SK-N-SH (cell line): ENCODE data around the gene FLT1. TPM values are rescaled to one million over a fixed set of nuclear protein-coding genes. Genes with fewer than 3 reads are reported as not detected.

Experiments
- CTCF ChIA-PET: fragments of 300-600, 350-600 bp; formaldehyde crosslinking; extraction: SDS; loops from one replicate; lab custom pipeline; 2021; lab: Yijun Ruan, JAX
- POLR2A ChIA-PET: fragments of 350-600 bp; sonication (Branson Sonifier 250); formaldehyde crosslinking; extraction: SDS; loops from one replicate; lab custom pipeline; 2020; ENCODE audit warnings: antibody characterized with exemption, inconsistent platforms; lab: Yijun Ruan, JAX
- DNase-seq: peaks from one replicate; pipeline ENCODE4 v3.0.0; 2012
- H2AFZ ChIP-seq: fragments of 200-600 bp; sonication (generic); 2 replicates; pipeline ENCODE4 v1.8.1; 2016; ENCODE audit warnings: antibody characterized with exemption, mild to moderate bottlenecking, low read depth
- H3F3A ChIP-seq: fragments of 200-600 bp; sonication (generic); replicated peaks from 2 replicates; pipeline ENCODE3; 2016; ENCODE audit warnings: antibody characterized with exemption, mild to moderate bottlenecking; ENCODE audit not compliant: insufficient read depth
- H3K27ac ChIP-seq, 2 experiments: fragments of 200-500 bp in 1 of 2; fragments of 200-600 bp in 1 of 2; sonication (Bioruptor generic) in 1 of 2; sonication (generic), shearing (Covaris generic) in 1 of 2; 2 replicates each; pipeline versions ENCODE4 v1.5.1 to v1.6.1; 2014 to 2016; ENCODE audit warnings: low read depth in 2 of 2, inconsistent platforms in 1 of 2, low read length in 1 of 2, mild to moderate bottlenecking in 1 of 2, mixed read lengths in 1 of 2
- H3K27me3 ChIP-seq: fragments of 200-600 bp; sonication (generic), shearing (Covaris generic); 2 replicates; pipeline ENCODE4 v1.6.1; 2016; ENCODE audit warnings: mixed run types; ENCODE audit not compliant: insufficient read depth
- H3K36me3 ChIP-seq, 2 experiments: fragments of 200-500 bp in 1 of 2; fragments of 200-600 bp in 1 of 2; sonication (Bioruptor generic) in 1 of 2; sonication (generic) in 1 of 2; replicated peaks in 1 of 2; 2 replicates each; pipeline versions ENCODE3 to v1.5.1; 2014 to 2016; ENCODE audit warnings: low read length in 1 of 2, mild to moderate bottlenecking in 1 of 2; ENCODE audit not compliant: insufficient read depth in 2 of 2, control insufficient read depth in 1 of 2
- H3K4me1 ChIP-seq, 2 experiments: fragments of 200-500 bp in 1 of 2; fragments of 200-600 bp in 1 of 2; sonication (Bioruptor generic) in 1 of 2; sonication (generic), shearing (Covaris generic) in 1 of 2; 2 replicates each; pipeline versions ENCODE4 v1.5.1 to v1.6.1; 2014 to 2016; ENCODE audit warnings: low read depth in 1 of 2, low read length in 1 of 2, mixed run types in 1 of 2; ENCODE audit not compliant: insufficient read depth in 2 of 2, control insufficient read depth in 1 of 2
- H3K4me2 ChIP-seq: fragments of 200-600 bp; sonication (generic), shearing (Covaris generic); 2 replicates; pipeline ENCODE4 v1.6.1; 2017; ENCODE audit warnings: mixed run types
- H3K4me3 ChIP-seq, 2 experiments: fragments of 200-500 bp in 1 of 2; fragments of 200-600 bp in 1 of 2; sonication (Bioruptor generic) in 1 of 2; sonication (generic), shearing (Covaris generic) in 1 of 2; 2 replicates each; pipeline versions ENCODE4 v1.5.1 to v1.8.1; 2014 to 2016; ENCODE audit warnings: low read depth in 2 of 2, inconsistent platforms in 1 of 2, low read length in 1 of 2, mild to moderate bottlenecking in 1 of 2, mixed read lengths in 1 of 2, moderate library complexity in 1 of 2
- H3K79me2 ChIP-seq: fragments of 200-600 bp; sonication (generic); 2 replicates; pipeline ENCODE4 v1.8.1; 2017; ENCODE audit warnings: mild to moderate bottlenecking; ENCODE audit not compliant: insufficient read depth
- H3K9ac ChIP-seq: fragments of 200-600 bp; sonication (generic); 2 replicates; pipeline ENCODE4 v1.6.1; 2017; ENCODE audit warnings: mixed run types
- H3K9me2 ChIP-seq: fragments of 200-600 bp; sonication (generic); 2 replicates; pipeline ENCODE4 v1.6.1; 2017; ENCODE audit warnings: mixed run types
- H3K9me3 ChIP-seq: fragments of 200-600 bp; sonication (generic); 2 replicates; pipeline ENCODE4 v1.6.1; 2017; ENCODE audit warnings: mixed run types, mild to moderate bottlenecking, moderate library complexity
- H4K20me1 ChIP-seq: fragments of 200-600 bp; sonication (generic); 2 replicates; pipeline ENCODE4 v1.6.1; 2017; ENCODE audit warnings: mild to moderate bottlenecking, mixed run types; ENCODE audit not compliant: insufficient read depth
- EZH2phosphoT487 ChIP-seq: fragments of 200-600 bp; sonication (generic); IDR thresholded peaks from 2 replicates; pipeline ENCODE4 v1.6.1; 2017; ENCODE audit warnings: low read depth, mixed run types, mild to moderate bottlenecking, antibody characterized with exemption, moderate library complexity, borderline replicate concordance
- FOXJ3 ChIP-seq: sonication (generic); formaldehyde crosslinking; IDR thresholded peaks from 2 replicates; pipeline ENCODE4 v1.5.1; 2020; ENCODE audit warnings: mild to moderate bottlenecking, missing genetic modification reagents
- GATA2 ChIP-seq: sonication (generic); formaldehyde crosslinking; IDR thresholded peaks from 2 replicates; pipeline ENCODE4 v1.5.0; 2020; ENCODE audit warnings: mild to moderate bottlenecking, missing genetic modification reagents
- JUND ChIP-seq: IDR thresholded peaks from 2 replicates; pipeline ENCODE4 v1.4.0; 2012
- MEF2A ChIP-seq: IDR thresholded peaks from 2 replicates; pipeline ENCODE4 v1.4.0; 2012; ENCODE audit warnings: low read depth, borderline replicate concordance
- NFIC ChIP-seq: IDR thresholded peaks from 2 replicates; pipeline ENCODE4 v1.4.0; 2012; ENCODE audit warnings: borderline replicate concordance
- NRF1 ChIP-seq: IDR thresholded peaks from 2 replicates; pipeline ENCODE4 v1.6.1; 2012; ENCODE audit warnings: low read depth, mild to moderate bottlenecking, low read length
- RCOR1 ChIP-seq: fragments of 150-350 bp; IDR thresholded peaks from 2 replicates; pipeline ENCODE4 v1.6.1; 2017; ENCODE audit warnings: antibody characterized with exemption, low read length
- RXRA ChIP-seq: IDR thresholded peaks from 2 replicates; pipeline ENCODE4 v1.4.0; 2012; ENCODE audit warnings: low read depth, mild to moderate bottlenecking, borderline replicate concordance
- SIN3A ChIP-seq: IDR thresholded peaks from 2 replicates; pipeline ENCODE4 v1.6.1; 2012; ENCODE audit warnings: low read depth, mild to moderate bottlenecking, low read length, moderate library complexity, borderline replicate concordance
- SMC3 ChIP-seq: IDR thresholded peaks from 2 replicates; pipeline ENCODE4 v1.6.1; 2012; ENCODE audit warnings: low read depth, low read length, improper control_type of control experiment
- TAF1 ChIP-seq: IDR thresholded peaks from 2 replicates; pipeline ENCODE4 v1.6.1; 2012; ENCODE audit warnings: low read depth, mild to moderate bottlenecking, low read length, moderate library complexity, borderline replicate concordance
- TEAD4 ChIP-seq: IDR thresholded peaks from 2 replicates; pipeline ENCODE4 v1.4.0; 2012; ENCODE audit warnings: mild to moderate bottlenecking, borderline replicate concordance; ENCODE audit not compliant: insufficient read depth
- WGBS: methylation state at CpG from one replicate; pipeline ENCODE4 v1.1.6; 2017; ENCODE audit warnings: low lambda C conversion rate; 5-methylcytosine and 5-hydroxymethylcytosine counted together
- polyA plus RNA-seq, 3 experiments: library from polyadenylated mRNA; depleted of rRNA; stranded (reverse); fragments of >200 nt; gene quantifications; 2 replicates each; pipeline ENCODE4 v1.2.3, GENCODE V29; 2012
- TF ChIP-seq, protein P1 (sequence below): IDR thresholded peaks from 2 replicates; pipeline ENCODE4; 2012
- TF ChIP-seq, protein P2 (sequence below): IDR thresholded peaks from 2 replicates; pipeline ENCODE4 v1.4.0; 2012; ENCODE audit warnings: low read depth, borderline replicate concordance
- TF ChIP-seq, protein P3 (sequence below): fragments of 150-350 bp; IDR thresholded peaks from 2 replicates; pipeline ENCODE4 v1.6.1; 2016; ENCODE audit warnings: mild to moderate bottlenecking, low read depth, low read length
- TF ChIP-seq, protein P4 (sequence below): IDR thresholded peaks from 2 replicates; pipeline ENCODE4 v1.4.0; 2012; ENCODE audit warnings: low read depth

Gene FLT1
- polyA plus RNA-seq, 1 of the 3 experiments (the other 2 are of a cell fraction): 0.20 TPM

DNA sequence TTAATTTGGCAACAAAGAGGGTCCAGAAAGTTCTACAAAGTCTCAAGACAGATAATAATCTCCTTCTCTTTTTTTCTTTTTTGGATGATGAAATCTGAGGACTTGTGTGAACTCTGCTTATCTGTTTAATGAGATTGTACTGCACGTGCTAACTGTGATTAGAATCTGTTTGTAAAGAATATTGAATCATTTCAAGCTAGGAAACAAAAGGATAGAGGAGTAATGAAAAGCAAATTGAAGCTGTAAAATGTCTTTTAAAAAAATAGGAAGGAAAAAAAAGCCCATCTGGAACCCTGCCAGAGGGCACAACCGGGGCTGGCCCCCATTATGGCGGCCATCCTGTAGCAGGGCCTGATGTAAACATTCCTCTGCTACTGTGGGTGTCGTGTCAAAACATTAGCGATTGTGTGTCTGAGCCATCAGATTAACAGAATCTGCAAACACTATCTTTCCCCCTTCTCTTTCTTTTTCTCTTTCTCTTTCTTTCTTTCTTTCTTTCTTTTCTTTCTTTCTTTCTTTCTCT, 83.0 kb downstream of the FLT1 start:
- no peaks in the 10 kb centered on the region; the same call in 1 of the 2 replicates for H3K27me3 ChIP-seq
- H3K4me1 ChIP-seq: peaks cover 0 to 2% of the 10 kb centered on the region in 2 experiments; a peak in 1 of 4 replicates
- no peaks in the 10 kb centered on the region for H3K36me3 ChIP-seq
- H4K20me1 ChIP-seq: no peaks in the 10 kb centered on the region
- H3K9me3 ChIP-seq: no peaks in the 10 kb centered on the region
- no peak overlapping the region for H3K4me2 ChIP-seq
- no peaks in the 10 kb centered on the region for H3K9me2 ChIP-seq
- H2AFZ ChIP-seq: no peak overlapping the region
- POLR2A ChIA-PET: no interaction called here
- 14% methylated on average over 5 of the region's 5 CpGs for WGBS
- H3K9ac ChIP-seq: no peak overlapping the region
- TF ChIP-seq FOXJ3 (CRISPR knock-in tag): no peak
- no peak for TF ChIP-seq SMC3
- peak; percentile 48; the same call in 1 of the 2 replicates for TF ChIP-seq GATA2 (CRISPR knock-in tag)
- TF ChIP-seq, all 33 proteins: peak for 1
- Histone ChIP-seq H3K4me3 (no peak overlapping the region), H3F3A (no peaks in the 10 kb centered on the region), H3K27ac (no peak overlapping the region), H3K79me2 (no peaks in the 10 kb centered on the region)
- peak; percentile 27 for DNase-seq
- CTCF ChIA-PET: interaction anchor here (1.6 kb wide), 1 partner anchor 87 kb away, joined by 6 read pairs; no protein-coding TSS in a partner anchor

DNA sequence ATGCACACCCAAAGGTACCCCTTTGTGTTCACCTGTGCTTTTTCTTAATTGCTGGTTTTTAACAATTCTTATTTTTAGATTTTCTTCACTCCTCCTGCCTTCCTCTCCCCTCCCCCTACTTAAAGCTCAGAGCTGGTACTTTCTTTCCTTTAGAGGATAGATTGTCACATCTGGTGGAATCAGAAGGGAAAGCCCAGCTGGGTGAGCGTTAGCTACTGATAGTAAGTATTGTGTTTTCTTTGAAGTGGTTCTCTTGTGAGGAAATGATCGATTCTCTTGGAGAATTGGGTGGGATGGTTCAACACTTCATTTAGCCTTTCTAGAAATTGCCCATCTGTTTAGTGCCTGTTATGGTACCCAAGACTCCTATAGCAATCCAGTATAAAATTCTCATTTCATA, 84.8 kb downstream of the FLT1 start:
- H3F3A ChIP-seq: no peaks in the 10 kb centered on the region
- DNase-seq: no peak
- no peaks in the 10 kb centered on the region for H3K9me3 ChIP-seq
- no peak overlapping the region for H3K4me2 ChIP-seq
- ChIA-PET CTCF (no interaction called here), POLR2A (no interaction called here)
- H2AFZ ChIP-seq: no peak overlapping the region
- no peaks in the 10 kb centered on the region; the same call in 1 of the 2 replicates for H3K27me3 ChIP-seq
- no peak overlapping the region for H3K9ac ChIP-seq
- no peaks in the 10 kb centered on the region for H3K9me2 ChIP-seq
- peaks cover 0 to 2% of the 10 kb centered on the region in 2 experiments; a peak in 1 of 4 replicates for H3K4me1 ChIP-seq
- no peaks in the 10 kb centered on the region for H4K20me1 ChIP-seq
- H3K36me3 ChIP-seq: no peaks in the 10 kb centered on the region
- 16% methylated on average over 2 of the region's 2 CpGs for WGBS
- TF ChIP-seq NFIC (no peak), SIN3A (no peak), FOXJ3 (CRISPR knock-in tag) (no peak), JUND (no peak)
- TF ChIP-seq, protein P1, sequence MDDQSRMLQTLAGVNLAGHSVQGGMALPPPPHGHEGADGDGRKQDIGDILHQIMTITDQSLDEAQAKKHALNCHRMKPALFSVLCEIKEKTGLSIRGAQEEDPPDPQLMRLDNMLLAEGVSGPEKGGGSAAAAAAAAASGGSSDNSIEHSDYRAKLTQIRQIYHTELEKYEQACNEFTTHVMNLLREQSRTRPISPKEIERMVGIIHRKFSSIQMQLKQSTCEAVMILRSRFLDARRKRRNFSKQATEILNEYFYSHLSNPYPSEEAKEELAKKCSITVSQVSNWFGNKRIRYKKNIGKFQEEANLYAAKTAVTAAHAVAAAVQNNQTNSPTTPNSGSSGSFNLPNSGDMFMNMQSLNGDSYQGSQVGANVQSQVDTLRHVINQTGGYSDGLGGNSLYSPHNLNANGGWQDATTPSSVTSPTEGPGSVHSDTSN: no peak
- H3K4me3 ChIP-seq: no peak overlapping the region
- H3K79me2 ChIP-seq: no peaks in the 10 kb centered on the region
- no peak overlapping the region for H3K27ac ChIP-seq

DNA sequence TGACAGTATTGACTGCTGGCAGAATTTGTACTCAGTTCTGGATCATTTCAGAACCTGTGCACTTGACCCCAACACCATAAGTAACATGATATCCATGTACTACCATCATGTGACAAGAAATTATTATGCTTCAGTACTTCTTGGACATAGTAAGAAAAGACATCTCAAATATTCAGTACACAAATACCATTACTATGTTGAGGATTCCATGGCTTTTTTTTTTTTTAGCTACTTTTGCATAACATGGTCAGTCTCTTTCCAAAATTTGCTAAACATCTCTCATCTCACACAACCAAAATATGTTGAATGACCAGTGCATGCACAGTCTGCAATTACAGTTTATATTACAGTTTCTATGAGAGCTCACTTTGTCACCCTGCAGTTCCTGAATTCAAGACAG, 85.3 kb downstream of the FLT1 start:
- no peaks in the 10 kb centered on the region for H3K9me2 ChIP-seq
- ChIA-PET CTCF (no interaction called here), POLR2A (no interaction called here)
- no peak overlapping the region for H3K27ac ChIP-seq
- H3K36me3 ChIP-seq: no peaks in the 10 kb centered on the region
- H3K4me3 ChIP-seq: no peak overlapping the region
- no peaks in the 10 kb centered on the region; the same call in 1 of the 2 replicates for H3K27me3 ChIP-seq
- H3K9me3 ChIP-seq: no peaks in the 10 kb centered on the region
- no peak for DNase-seq
- no peak overlapping the region for H2AFZ ChIP-seq
- peaks cover 0 to 2% of the 10 kb centered on the region in 2 experiments; a peak in 1 of 4 replicates for H3K4me1 ChIP-seq
- no peak overlapping the region for H3K9ac ChIP-seq
- H3K79me2 ChIP-seq: no peaks in the 10 kb centered on the region
- H3F3A ChIP-seq: no peaks in the 10 kb centered on the region
- no peaks in the 10 kb centered on the region for H4K20me1 ChIP-seq
- no peak overlapping the region for H3K4me2 ChIP-seq
- TF ChIP-seq MEF2A (no peak), RXRA (no peak), TAF1 (no peak), RCOR1 (no peak), NRF1 (no peak), SIN3A (no peak), JUND (no peak), TEAD4 (no peak), EZH2phosphoT487 (no peak)
- TF ChIP-seq, protein P2, sequence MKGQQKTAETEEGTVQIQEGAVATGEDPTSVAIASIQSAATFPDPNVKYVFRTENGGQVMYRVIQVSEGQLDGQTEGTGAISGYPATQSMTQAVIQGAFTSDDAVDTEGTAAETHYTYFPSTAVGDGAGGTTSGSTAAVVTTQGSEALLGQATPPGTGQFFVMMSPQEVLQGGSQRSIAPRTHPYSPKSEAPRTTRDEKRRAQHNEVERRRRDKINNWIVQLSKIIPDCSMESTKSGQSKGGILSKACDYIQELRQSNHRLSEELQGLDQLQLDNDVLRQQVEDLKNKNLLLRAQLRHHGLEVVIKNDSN: no peak
- TF ChIP-seq, protein P3, sequence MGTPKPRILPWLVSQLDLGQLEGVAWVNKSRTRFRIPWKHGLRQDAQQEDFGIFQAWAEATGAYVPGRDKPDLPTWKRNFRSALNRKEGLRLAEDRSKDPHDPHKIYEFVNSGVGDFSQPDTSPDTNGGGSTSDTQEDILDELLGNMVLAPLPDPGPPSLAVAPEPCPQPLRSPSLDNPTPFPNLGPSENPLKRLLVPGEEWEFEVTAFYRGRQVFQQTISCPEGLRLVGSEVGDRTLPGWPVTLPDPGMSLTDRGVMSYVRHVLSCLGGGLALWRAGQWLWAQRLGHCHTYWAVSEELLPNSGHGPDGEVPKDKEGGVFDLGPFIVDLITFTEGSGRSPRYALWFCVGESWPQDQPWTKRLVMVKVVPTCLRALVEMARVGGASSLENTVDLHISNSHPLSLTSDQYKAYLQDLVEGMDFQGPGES: no peak
- TF ChIP-seq, protein P1: no peak
- TF ChIP-seq, protein P4, sequence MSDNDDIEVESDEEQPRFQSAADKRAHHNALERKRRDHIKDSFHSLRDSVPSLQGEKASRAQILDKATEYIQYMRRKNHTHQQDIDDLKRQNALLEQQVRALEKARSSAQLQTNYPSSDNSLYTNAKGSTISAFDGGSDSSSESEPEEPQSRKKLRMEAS: no peak
